ENCODE results near the gene USP53. TPM values are rescaled to one million over a fixed set of nuclear protein-coding genes. Genes with fewer than 3 reads are reported as not detected.

The USP53 gene
- polyA plus RNA-seq, 1 of the 3 experiments (the other 2 are of a cell fraction): 8.1 TPM

GRCh38 chr4:119197772-119198212, 14.7 kb upstream of the USP53 start:
- WGBS (ENCODE audit: low lambda C conversion rate): 98% methylated on average over 7 of the region's 11 CpGs
- Histone ChIP-seq H2AFZ (ENCODE audit: low read depth) (no peak overlapping the region), H3K9me3 (no peaks in the 10 kb centered on the region), H3K9ac (no peak overlapping the region), H3K36me3 (replicated peaks in 1 of 2; ENCODE audit: control insufficient read depth in 1 of 2, insufficient read depth in 2 of 2, low read length in 1 of 2) (no peaks in the 10 kb centered on the region), H3F3A (replicated peaks; ENCODE audit: insufficient read depth) (no peaks in the 10 kb centered on the region), H3K4me2 (no peak overlapping the region), H3K79me2 (ENCODE audit: insufficient read depth) (no peaks in the 10 kb centered on the region), H4K20me1 (ENCODE audit: insufficient read depth) (no peaks in the 10 kb centered on the region), H3K4me3 (ENCODE audit: low read depth in 2 of 2, low read length in 1 of 2) (no peak overlapping the region), H3K9me2 (no peaks in the 10 kb centered on the region), H3K27me3 (ENCODE audit: insufficient read depth) (no peaks in the 10 kb centered on the region), H3K4me1 (ENCODE audit: control insufficient read depth in 1 of 2, insufficient read depth in 2 of 2, low read depth in 1 of 2, low read length in 1 of 2) (no peaks in the 10 kb centered on the region), H3K27ac (ENCODE audit: low read depth in 2 of 2, low read length in 1 of 2) (no peak overlapping the region)
- DNase-seq: no peak
- POLR2A ChIA-PET: no interaction called here
- TF ChIP-seq GABPA (IDR thresholded peaks at IDR 0.05; ENCODE audit: low read depth) (no peak), TCF12 (IDR thresholded peaks at IDR 0.05) (no peak), RFX5 (IDR thresholded peaks at IDR 0.05; ENCODE audit: low read length) (no peak), CHD2 (IDR thresholded peaks at IDR 0.05; ENCODE audit: low read length, partially characterized antibody) (no peak), SIN3A (IDR thresholded peaks at IDR 0.05; ENCODE audit: borderline replicate concordance, low read depth, low read length) (no peak), ELF1 (IDR thresholded peaks at IDR 0.05) (no peak), RAD21 (IDR thresholded peaks at IDR 0.05; ENCODE audit: low read length) (no peak)
- CTCF ChIA-PET: interaction anchor here (1.1 kb wide), 1 partner anchor 15 kb away, joined by 3 read pairs; the partner anchor contains the start of gene USP53

GRCh38 chr4:119204916-119205315, 7.6 kb upstream of the USP53 start:
- Histone ChIP-seq H4K20me1 (ENCODE audit: insufficient read depth) (no peaks in the 10 kb centered on the region), H3K4me2 (no peak overlapping the region), H3K27ac (ENCODE audit: low read depth in 2 of 2, low read length in 1 of 2) (no peak overlapping the region), H2AFZ (ENCODE audit: low read depth) (no peak overlapping the region), H3K9me2 (no peaks in the 10 kb centered on the region), H3K4me1 (ENCODE audit: control insufficient read depth in 1 of 2, insufficient read depth in 2 of 2, low read depth in 1 of 2, low read length in 1 of 2) (peaks cover 2 to 21% of the 10 kb centered on the region in 2 experiments; a peak in 3 of 4 replicates), H3K27me3 (ENCODE audit: insufficient read depth) (no peaks in the 10 kb centered on the region), H3K79me2 (ENCODE audit: insufficient read depth) (no peaks in the 10 kb centered on the region), H3K9ac (no peak overlapping the region), H3K36me3 (replicated peaks in 1 of 2; ENCODE audit: control insufficient read depth in 1 of 2, insufficient read depth in 2 of 2, low read length in 1 of 2) (no peaks in the 10 kb centered on the region), H3F3A (replicated peaks; ENCODE audit: insufficient read depth) (peaks cover 16% of the 10 kb centered on the region), H3K4me3 (ENCODE audit: low read depth in 2 of 2, low read length in 1 of 2) (no peak overlapping the region), H3K9me3 (no peaks in the 10 kb centered on the region)
- DNase-seq: no peak
- no peak for TF ChIP-seq POLR2AphosphoS5 (IDR thresholded peaks at IDR 0.05; ENCODE audit: low read depth, low read length)
- TF ChIP-seq RAD21 (IDR thresholded peaks at IDR 0.05; ENCODE audit: low read length): no peak
- no peak for TF ChIP-seq RFX5 (IDR thresholded peaks at IDR 0.05; ENCODE audit: low read length)
- no peak for TF ChIP-seq GATA2 (CRISPR knock-in tag; IDR thresholded peaks at IDR 0.05)
- TF ChIP-seq FOXM1 (IDR thresholded peaks at IDR 0.05; ENCODE audit: low read depth): no peak
- TF ChIP-seq JUND (IDR thresholded peaks at IDR 0.05): no peak
- TF ChIP-seq MEF2A (IDR thresholded peaks at IDR 0.05; ENCODE audit: borderline replicate concordance, low read depth): no peak
- no peak for TF ChIP-seq NRF1 (IDR thresholded peaks at IDR 0.05; ENCODE audit: low read depth, low read length)
- ChIA-PET POLR2A (no interaction called here), CTCF (no interaction called here)
- 91% methylated on average over 4 of the region's 4 CpGs for WGBS (ENCODE audit: low lambda C conversion rate)

- Histone ChIP-seq H3K9me3 (no peaks in the 10 kb centered on the region), H3K36me3 (replicated peaks in 1 of 2; ENCODE audit: control insufficient read depth in 1 of 2, insufficient read depth in 2 of 2, low read length in 1 of 2) (no peaks in the 10 kb centered on the region), H3K27ac (ENCODE audit: low read depth in 2 of 2, low read length in 1 of 2) (no peak overlapping the region), H3K27me3 (ENCODE audit: insufficient read depth) (no peaks in the 10 kb centered on the region), H2AFZ (ENCODE audit: low read depth) (no peak overlapping the region), H3F3A (replicated peaks; ENCODE audit: insufficient read depth) (peaks cover 24% of the 10 kb centered on the region), H3K9ac (no peak overlapping the region), H3K4me3 (ENCODE audit: low read depth in 2 of 2, low read length in 1 of 2) (no peak overlapping the region), H3K4me2 (no peak overlapping the region), H3K9me2 (no peaks in the 10 kb centered on the region), H4K20me1 (ENCODE audit: insufficient read depth) (no peaks in the 10 kb centered on the region), H3K79me2 (ENCODE audit: insufficient read depth) (peaks cover 3% of the 10 kb centered on the region; the same call in 1 of the 2 replicates), H3K4me1 (ENCODE audit: control insufficient read depth in 1 of 2, insufficient read depth in 2 of 2, low read depth in 1 of 2, low read length in 1 of 2) (peaks cover 2 to 24% of the 10 kb centered on the region in 2 experiments; a peak in 3 of 4 replicates)
- DNase-seq: no peak
- ChIA-PET CTCF (no interaction called here), POLR2A (no interaction called here)
- no peak for TF ChIP-seq REST (IDR thresholded peaks at IDR 0.05; ENCODE audit: low read depth, low read length)
- TF ChIP-seq CTCF (IDR thresholded peaks at IDR 0.05): no peak
- no peak for TF ChIP-seq JUND (IDR thresholded peaks at IDR 0.05)
- no peak for TF ChIP-seq RXRA (IDR thresholded peaks at IDR 0.05; ENCODE audit: borderline replicate concordance, low read depth)
- no peak for TF ChIP-seq TCF12 (IDR thresholded peaks at IDR 0.05)
- TF ChIP-seq TEAD4 (IDR thresholded peaks at IDR 0.05; ENCODE audit: borderline replicate concordance, insufficient read depth): no peak
These were observed 6.8 kb upstream of the USP53 start for GRCh38 chr4:119205690-119206089.

Measured in SK-N-SH (cell line).